HEK293 (cell line): Measurements from ENCODE around the gene GABBR2.

Source experiments
- CTCF ChIA-PET: fragments of 350-600 bp; formaldehyde crosslinking; extraction: SDS; loops from one replicate; lab custom pipeline; 2021; ENCODE audit warnings: antibody characterized with exemption; lab: Yijun Ruan, JAX
- POLR2A ChIA-PET: fragments of 300-600 bp; formaldehyde crosslinking; extraction: SDS; loops from one replicate; lab custom pipeline; 2020; ENCODE audit warnings: antibody characterized with exemption, inconsistent platforms; lab: Yijun Ruan, JAX
- H3K27ac ChIP-seq: fragments of 200-500 bp; sonication (Bioruptor generic); 2 replicates; pipeline ENCODE4 v1.5.1; 2014; ENCODE audit warnings: low read depth, low read length, control low read depth, inconsistent platforms; ENCODE audit errors: extremely low read depth
- H3K36me3 ChIP-seq, 2 experiments: fragments of 200-500 bp in 1 of 2; sonication (Bioruptor generic) in 1 of 2; 1 replicate in 1 of 2; 2 replicates in 1 of 2; pipeline ENCODE4 v1.5.1; 2014 to 2017; ENCODE audit warnings: inconsistent platforms in 2 of 2, low read length in 2 of 2; ENCODE audit not compliant: control insufficient read depth in 2 of 2, insufficient read depth in 1 of 2
- H3K4me1 ChIP-seq: fragments of 200-500 bp; sonication (Bioruptor generic); 2 replicates; pipeline ENCODE4 v1.5.1; 2014; ENCODE audit warnings: mild to moderate bottlenecking, low read length, inconsistent platforms; ENCODE audit not compliant: control insufficient read depth, insufficient read depth
- H3K4me3 ChIP-seq: 2 replicates; pipeline ENCODE4 v1.5.1; 2011; ENCODE audit warnings: low read depth, mild to moderate bottlenecking, control low read depth, low read length, moderate library complexity
- H3K9me3 ChIP-seq: fragments of 200-500 bp; sonication (Bioruptor generic); 2 replicates; pipeline ENCODE4 v1.5.1; 2014; ENCODE audit warnings: low read depth, low read length, inconsistent platforms; ENCODE audit not compliant: control insufficient read depth, insufficient read depth
- GFI1B ChIP-seq: fragments of 450-650 bp; formaldehyde crosslinking; IDR thresholded peaks from 2 replicates; pipeline ENCODE4 v1.5.1; 2016; ENCODE audit warnings: missing biosample characterization, missing genetic modification characterization
- GLI4 ChIP-seq: fragments of 450-650 bp; formaldehyde crosslinking; IDR thresholded peaks from 2 replicates; pipeline ENCODE4 v1.5.1; 2016; ENCODE audit warnings: missing biosample characterization, missing genetic modification characterization
- HOXC10 ChIP-seq: sonication (generic); formaldehyde crosslinking; IDR thresholded peaks from 2 replicates; pipeline ENCODE4 v1.8.1; 2023; ENCODE audit warnings: mild to moderate bottlenecking, missing genetic modification reagents
- SP7 ChIP-seq: fragments of 450-650 bp; formaldehyde crosslinking; IDR thresholded peaks from 2 replicates; pipeline ENCODE4 v1.5.1; 2016; ENCODE audit warnings: missing biosample characterization, missing genetic modification characterization
- ZNF10 ChIP-seq: fragments of 450-650 bp; formaldehyde crosslinking; IDR thresholded peaks from 2 replicates; pipeline ENCODE4 v1.5.1; 2017; ENCODE audit warnings: missing biosample characterization, missing genetic modification characterization
- ZNF112 ChIP-seq: fragments of 450-650 bp; formaldehyde crosslinking; IDR thresholded peaks from 2 replicates; pipeline ENCODE4 v1.5.0; 2017; ENCODE audit warnings: missing biosample characterization, missing genetic modification characterization
- ZNF121 ChIP-seq: fragments of 450-650 bp; formaldehyde crosslinking; IDR thresholded peaks from 2 replicates; pipeline ENCODE4 v1.5.1; 2016; ENCODE audit warnings: missing biosample characterization, missing genetic modification characterization
- ZNF174 ChIP-seq: fragments of 450-650 bp; formaldehyde crosslinking; IDR thresholded peaks from 2 replicates; pipeline ENCODE4 v1.5.0; 2017; ENCODE audit warnings: missing biosample characterization, mild to moderate bottlenecking, missing genetic modification characterization
- ZNF214 ChIP-seq: fragments of 450-650 bp; formaldehyde crosslinking; IDR thresholded peaks from 2 replicates; pipeline ENCODE4 v1.5.1; 2017; ENCODE audit warnings: missing biosample characterization, mild to moderate bottlenecking, missing genetic modification characterization, borderline replicate concordance
- ZNF239 ChIP-seq: fragments of 450-650 bp; formaldehyde crosslinking; IDR thresholded peaks from 2 replicates; pipeline ENCODE4 v1.5.1; 2016; ENCODE audit warnings: missing biosample characterization, missing genetic modification characterization
- ZNF37A ChIP-seq: fragments of 450-650 bp; IDR thresholded peaks from 2 replicates; pipeline ENCODE4 v1.5.1; 2018; ENCODE audit warnings: missing biosample characterization, missing genetic modification characterization
- ZNF426 ChIP-seq: fragments of 450-650 bp; formaldehyde crosslinking; IDR thresholded peaks from 2 replicates; pipeline ENCODE4 v1.5.1; 2017; ENCODE audit warnings: missing biosample characterization, missing genetic modification characterization, mild to moderate bottlenecking, inconsistent platforms, moderate library complexity
- ZNF433 ChIP-seq: fragments of 450-650 bp; formaldehyde crosslinking; IDR thresholded peaks from 2 replicates; pipeline ENCODE4 v1.5.1; 2016; ENCODE audit warnings: missing biosample characterization, missing genetic modification characterization, low read depth
- ZNF510 ChIP-seq: fragments of 450-650 bp; formaldehyde crosslinking; IDR thresholded peaks from 2 replicates; pipeline ENCODE4 v1.5.1; 2018; ENCODE audit warnings: mild to moderate bottlenecking, missing genetic modification characterization, missing biosample characterization; ENCODE audit not compliant: insufficient replicate concordance
- ZNF544 ChIP-seq: fragments of 450-650 bp; formaldehyde crosslinking; IDR thresholded peaks from 2 replicates; pipeline ENCODE4 v1.5.0; 2017; ENCODE audit warnings: missing biosample characterization, missing genetic modification characterization
- TF ChIP-seq, protein P1 (sequence below): fragments of 450-650 bp; formaldehyde crosslinking; IDR thresholded peaks from 2 replicates; pipeline ENCODE4 v1.5.0; 2017; ENCODE audit warnings: missing biosample characterization, missing genetic modification characterization, borderline replicate concordance
- TF ChIP-seq, protein P2 (sequence below): fragments of 450-650 bp; formaldehyde crosslinking; IDR thresholded peaks from 2 replicates; pipeline ENCODE4 v1.5.1; 2017; ENCODE audit warnings: missing biosample characterization, missing genetic modification characterization
- TF ChIP-seq, protein P3 (sequence below): fragments of 450-650 bp; formaldehyde crosslinking; IDR thresholded peaks from 2 replicates; pipeline ENCODE4 v1.5.1; 2016; ENCODE audit warnings: missing biosample characterization, missing genetic modification characterization
- TF ChIP-seq, protein P4 (sequence below): fragments of 450-650 bp; formaldehyde crosslinking; IDR thresholded peaks from 2 replicates; pipeline ENCODE4 v1.5.1; 2017; ENCODE audit warnings: missing biosample characterization, mild to moderate bottlenecking, missing genetic modification characterization, moderate library complexity
- TF ChIP-seq, protein P5 (sequence below): fragments of 450-650 bp; formaldehyde crosslinking; IDR thresholded peaks from 2 replicates; pipeline ENCODE4 v1.5.1; 2016; ENCODE audit warnings: missing biosample characterization, missing genetic modification characterization

GABBR2 gene

DNA sequence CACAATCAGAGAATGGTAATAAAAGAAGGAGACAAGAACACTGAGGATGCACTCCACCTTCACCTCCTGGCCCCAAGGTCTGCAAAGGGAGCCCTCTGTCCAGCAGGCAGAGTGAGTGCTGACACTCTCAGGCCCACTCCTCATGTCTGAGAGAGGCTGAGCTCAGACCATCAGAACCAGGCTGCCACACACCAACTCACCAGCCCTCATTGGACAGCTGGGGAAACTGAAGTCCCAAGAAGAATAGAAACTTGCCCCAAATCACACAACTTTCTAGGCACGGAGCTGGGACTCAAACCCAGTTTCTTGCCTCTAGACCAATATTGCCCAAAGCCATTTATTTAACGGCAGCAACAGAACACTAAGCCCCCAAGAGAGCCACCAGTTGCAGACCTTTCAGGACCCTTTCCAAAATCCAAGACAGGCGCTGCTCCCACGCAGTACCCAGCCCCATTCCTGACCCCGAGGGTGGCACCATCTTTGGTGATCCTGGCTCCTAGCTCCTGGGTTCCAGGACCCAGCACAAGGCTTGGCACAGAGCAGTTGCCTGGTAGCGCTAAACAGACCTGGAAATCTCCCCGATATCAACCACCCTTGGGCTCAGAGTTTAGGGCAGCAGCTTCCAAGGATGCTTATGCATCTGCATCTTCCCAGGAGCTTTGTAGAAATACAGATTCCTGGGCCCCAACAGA is 192.4 kb downstream of the GABBR2 start (continued):
- TF ChIP-seq, protein P1, sequence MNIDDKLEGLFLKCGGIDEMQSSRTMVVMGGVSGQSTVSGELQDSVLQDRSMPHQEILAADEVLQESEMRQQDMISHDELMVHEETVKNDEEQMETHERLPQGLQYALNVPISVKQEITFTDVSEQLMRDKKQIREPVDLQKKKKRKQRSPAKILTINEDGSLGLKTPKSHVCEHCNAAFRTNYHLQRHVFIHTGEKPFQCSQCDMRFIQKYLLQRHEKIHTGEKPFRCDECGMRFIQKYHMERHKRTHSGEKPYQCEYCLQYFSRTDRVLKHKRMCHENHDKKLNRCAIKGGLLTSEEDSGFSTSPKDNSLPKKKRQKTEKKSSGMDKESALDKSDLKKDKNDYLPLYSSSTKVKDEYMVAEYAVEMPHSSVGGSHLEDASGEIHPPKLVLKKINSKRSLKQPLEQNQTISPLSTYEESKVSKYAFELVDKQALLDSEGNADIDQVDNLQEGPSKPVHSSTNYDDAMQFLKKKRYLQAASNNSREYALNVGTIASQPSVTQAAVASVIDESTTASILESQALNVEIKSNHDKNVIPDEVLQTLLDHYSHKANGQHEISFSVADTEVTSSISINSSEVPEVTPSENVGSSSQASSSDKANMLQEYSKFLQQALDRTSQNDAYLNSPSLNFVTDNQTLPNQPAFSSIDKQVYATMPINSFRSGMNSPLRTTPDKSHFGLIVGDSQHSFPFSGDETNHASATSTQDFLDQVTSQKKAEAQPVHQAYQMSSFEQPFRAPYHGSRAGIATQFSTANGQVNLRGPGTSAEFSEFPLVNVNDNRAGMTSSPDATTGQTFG (tag by site-specific recombination), result no peak
- TF ChIP-seq GFI1B (tag by site-specific recombination), result no peak
- TF ChIP-seq ZNF112 (tag by site-specific recombination), result no peak
- TF ChIP-seq ZNF174 (tag by site-specific recombination), result no peak
- TF ChIP-seq, protein P2, sequence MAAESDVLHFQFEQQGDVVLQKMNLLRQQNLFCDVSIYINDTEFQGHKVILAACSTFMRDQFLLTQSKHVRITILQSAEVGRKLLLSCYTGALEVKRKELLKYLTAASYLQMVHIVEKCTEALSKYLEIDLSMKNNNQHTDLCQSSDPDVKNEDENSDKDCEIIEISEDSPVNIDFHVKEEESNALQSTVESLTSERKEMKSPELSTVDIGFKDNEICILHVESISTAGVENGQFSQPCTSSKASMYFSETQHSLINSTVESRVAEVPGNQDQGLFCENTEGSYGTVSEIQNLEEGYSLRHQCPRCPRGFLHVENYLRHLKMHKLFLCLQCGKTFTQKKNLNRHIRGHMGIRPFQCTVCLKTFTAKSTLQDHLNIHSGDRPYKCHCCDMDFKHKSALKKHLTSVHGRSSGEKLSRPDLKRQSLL (tag by site-specific recombination), result no peak

DNA sequence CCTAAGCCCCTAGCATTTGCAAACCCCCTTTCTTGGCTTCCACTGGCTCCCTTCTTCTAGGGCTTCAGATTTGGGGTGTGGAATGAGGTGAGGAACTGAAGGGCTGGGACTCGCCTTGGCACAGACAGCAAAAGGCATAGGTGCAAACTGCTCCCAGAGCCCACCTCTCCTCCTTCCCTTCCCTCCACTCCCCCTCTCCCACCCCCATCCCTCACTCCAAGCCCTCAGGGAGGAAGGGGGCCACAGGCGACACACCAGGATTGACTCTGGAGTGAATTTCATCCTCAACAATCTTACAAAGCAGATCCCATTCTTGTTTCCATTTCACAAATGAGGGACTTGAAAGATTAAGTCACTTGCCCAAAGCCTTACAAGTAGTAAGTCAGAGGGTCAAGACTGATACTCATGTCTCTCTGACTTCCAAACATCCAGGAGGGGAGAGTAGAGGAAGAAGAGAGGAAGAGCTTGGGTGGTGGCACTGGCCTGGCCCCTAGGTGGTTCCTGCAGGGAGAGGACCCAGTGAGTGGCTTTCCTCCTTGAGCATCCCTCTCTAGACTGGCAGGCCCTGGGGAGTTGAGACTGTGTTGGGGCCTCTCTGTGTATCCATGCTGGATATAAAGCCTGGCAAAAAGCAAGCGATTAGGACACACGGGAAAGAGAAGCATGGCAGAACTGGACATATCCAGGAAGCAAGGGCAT is 193.1 kb downstream of the GABBR2 start:
- TF ChIP-seq ZNF239 (tag by site-specific recombination) (no peak), SP7 (tag by site-specific recombination) (no peak), ZNF214 (tag by site-specific recombination) (no peak), ZNF37A (tag by site-specific recombination) (no peak), ZNF426 (tag by site-specific recombination) (no peak), GLI4 (tag by site-specific recombination) (no peak), ZNF121 (no peak), ZNF544 (no peak), HOXC10 (CRISPR knock-in tag) (no peak), ZNF510 (tag by site-specific recombination) (no peak), ZNF10 (tag by site-specific recombination) (no peak), ZNF433 (tag by site-specific recombination) (no peak)
- TF ChIP-seq, protein P3, sequence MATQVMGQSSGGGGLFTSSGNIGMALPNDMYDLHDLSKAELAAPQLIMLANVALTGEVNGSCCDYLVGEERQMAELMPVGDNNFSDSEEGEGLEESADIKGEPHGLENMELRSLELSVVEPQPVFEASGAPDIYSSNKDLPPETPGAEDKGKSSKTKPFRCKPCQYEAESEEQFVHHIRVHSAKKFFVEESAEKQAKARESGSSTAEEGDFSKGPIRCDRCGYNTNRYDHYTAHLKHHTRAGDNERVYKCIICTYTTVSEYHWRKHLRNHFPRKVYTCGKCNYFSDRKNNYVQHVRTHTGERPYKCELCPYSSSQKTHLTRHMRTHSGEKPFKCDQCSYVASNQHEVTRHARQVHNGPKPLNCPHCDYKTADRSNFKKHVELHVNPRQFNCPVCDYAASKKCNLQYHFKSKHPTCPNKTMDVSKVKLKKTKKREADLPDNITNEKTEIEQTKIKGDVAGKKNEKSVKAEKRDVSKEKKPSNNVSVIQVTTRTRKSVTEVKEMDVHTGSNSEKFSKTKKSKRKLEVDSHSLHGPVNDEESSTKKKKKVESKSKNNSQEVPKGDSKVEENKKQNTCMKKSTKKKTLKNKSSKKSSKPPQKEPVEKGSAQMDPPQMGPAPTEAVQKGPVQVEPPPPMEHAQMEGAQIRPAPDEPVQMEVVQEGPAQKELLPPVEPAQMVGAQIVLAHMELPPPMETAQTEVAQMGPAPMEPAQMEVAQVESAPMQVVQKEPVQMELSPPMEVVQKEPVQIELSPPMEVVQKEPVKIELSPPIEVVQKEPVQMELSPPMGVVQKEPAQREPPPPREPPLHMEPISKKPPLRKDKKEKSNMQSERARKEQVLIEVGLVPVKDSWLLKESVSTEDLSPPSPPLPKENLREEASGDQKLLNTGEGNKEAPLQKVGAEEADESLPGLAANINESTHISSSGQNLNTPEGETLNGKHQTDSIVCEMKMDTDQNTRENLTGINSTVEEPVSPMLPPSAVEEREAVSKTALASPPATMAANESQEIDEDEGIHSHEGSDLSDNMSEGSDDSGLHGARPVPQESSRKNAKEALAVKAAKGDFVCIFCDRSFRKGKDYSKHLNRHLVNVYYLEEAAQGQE, result no peak
- TF ChIP-seq, protein P4, sequence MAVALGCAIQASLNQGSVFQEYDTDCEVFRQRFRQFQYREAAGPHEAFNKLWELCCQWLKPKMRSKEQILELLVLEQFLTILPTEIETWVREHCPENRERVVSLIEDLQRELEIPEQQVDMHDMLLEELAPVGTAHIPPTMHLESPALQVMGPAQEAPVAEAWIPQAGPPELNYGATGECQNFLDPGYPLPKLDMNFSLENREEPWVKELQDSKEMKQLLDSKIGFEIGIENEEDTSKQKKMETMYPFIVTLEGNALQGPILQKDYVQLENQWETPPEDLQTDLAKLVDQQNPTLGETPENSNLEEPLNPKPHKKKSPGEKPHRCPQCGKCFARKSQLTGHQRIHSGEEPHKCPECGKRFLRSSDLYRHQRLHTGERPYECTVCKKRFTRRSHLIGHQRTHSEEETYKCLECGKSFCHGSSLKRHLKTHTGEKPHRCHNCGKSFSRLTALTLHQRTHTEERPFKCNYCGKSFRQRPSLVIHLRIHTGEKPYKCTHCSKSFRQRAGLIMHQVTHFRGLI, result no peak
- TF ChIP-seq, protein P5, sequence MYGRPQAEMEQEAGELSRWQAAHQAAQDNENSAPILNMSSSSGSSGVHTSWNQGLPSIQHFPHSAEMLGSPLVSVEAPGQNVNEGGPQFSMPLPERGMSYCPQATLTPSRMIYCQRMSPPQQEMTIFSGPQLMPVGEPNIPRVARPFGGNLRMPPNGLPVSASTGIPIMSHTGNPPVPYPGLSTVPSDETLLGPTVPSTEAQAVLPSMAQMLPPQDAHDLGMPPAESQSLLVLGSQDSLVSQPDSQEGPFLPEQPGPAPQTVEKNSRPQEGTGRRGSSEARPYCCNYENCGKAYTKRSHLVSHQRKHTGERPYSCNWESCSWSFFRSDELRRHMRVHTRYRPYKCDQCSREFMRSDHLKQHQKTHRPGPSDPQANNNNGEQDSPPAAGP (tag by site-specific recombination), result no peak
- ChIA-PET CTCF (no interaction called here), POLR2A (no interaction called here)
- Histone ChIP-seq H3K4me1 (no peaks in the 10 kb centered on the region), H3K9me3 (no peaks in the 10 kb centered on the region), H3K36me3 (no peaks in the 10 kb centered on the region), H3K27ac (no peak overlapping the region), H3K4me3 (no peak overlapping the region)
